HG03575 (cell line): Measurements from ENCODE around the gene ACTN1.

Experiments used
- ATAC-seq: cut with Tn5 transposase; IDR thresholded peaks from one replicate; pipeline ENCODE4 v1.9.1; 2021; ENCODE audit not compliant: unreplicated experiment, insufficient number of reproducible peaks, low FRiP score; ENCODE audit errors: extremely low read depth

The ACTN1 gene

DNA sequence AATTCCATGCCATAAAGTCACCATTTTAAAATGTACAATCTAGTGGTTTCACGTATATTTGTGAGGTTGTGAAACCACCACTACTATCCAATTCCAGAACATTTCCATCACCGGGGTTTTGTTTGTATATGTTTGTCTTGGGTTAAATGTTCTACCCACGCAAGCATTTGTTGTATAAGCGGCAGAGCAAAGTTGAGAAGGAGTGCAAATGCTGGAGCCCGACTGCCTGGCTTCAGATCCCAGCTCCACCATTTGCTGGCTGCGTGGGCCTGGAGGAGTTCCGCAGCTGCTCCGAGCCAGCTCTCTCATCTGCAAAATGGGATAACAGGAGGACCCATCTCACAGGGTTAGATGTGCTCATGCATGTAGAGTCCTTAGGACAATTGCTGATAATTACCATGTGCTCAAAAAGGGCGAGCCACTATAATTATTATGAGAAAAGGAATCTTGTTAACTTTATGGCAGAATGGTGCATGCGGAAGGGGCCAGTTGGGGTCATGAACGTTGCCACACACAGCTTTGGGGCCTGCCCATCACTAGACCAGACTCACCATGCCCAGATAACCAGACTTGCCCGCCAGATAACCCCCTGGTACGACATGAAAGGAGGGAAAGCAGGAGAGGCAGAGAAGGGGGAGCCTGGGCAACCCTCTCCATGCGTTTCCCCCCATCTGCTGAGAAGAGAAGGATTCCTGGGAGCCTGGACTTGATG, 6.4 kb downstream of the ACTN1 start:
- no peak for ATAC-seq

DNA sequence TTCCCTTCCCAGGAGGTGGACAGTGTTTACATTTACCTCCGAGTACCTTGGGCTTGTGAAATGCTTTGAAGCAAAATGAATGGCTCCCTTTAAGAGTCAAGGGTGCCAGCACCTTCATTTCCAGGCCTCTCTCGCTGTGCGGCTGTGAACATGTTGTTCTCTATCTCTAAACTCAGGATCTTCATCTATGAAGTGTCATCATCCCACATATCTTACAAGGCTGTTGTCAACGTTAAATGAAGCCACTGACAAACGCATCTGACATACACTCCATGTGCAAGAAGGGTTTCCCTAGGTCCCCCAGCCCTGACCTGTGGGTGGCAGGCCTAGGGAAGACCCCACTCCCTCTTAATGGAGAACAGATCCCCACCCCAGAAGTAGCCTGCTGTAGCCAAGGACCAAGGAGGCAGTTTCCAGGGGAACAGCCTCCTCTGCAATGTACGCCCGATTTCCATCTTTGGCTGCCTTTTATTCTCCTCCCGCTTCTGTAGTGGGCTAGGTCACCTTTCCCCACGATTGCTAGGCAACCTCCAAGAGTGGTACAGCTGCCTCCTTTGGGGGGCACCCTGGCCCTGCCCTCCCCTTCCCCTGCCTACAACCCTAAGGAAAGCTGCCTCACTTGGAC, 7.6 kb downstream of the ACTN1 start:
- no peak for ATAC-seq

- ATAC-seq: no peak
These were observed 8.4 kb downstream of the ACTN1 start for GRCh38 chr14:68970736-68971135.

GRCh38 chr14:68970038-68970612, 9.0 kb downstream of the ACTN1 start:
- no peak for ATAC-seq

- no peak for ATAC-seq
These were observed 9.6 kb downstream of the ACTN1 start for GRCh38 chr14:68969278-68970033.

DNA sequence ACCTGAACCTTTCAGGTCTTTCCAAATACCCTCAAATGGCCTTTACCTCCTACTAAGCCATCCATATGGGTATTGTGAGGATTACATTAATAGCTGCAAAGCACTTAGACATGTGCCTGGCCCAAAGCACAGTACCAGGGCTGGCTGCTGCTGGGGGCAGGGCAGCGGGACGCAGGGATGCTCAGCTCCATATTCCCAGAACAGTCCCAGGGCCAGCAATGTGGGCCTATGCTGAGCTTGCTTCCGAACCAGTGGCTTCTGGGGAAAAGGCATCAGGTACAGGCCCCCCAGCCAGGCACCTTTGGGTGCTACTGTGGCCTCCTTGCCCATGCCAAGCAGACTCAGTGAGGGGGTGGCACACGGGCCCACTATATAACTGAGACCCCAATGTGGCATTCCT, 10.4 kb downstream of the ACTN1 start:
- ATAC-seq: no peak

DNA sequence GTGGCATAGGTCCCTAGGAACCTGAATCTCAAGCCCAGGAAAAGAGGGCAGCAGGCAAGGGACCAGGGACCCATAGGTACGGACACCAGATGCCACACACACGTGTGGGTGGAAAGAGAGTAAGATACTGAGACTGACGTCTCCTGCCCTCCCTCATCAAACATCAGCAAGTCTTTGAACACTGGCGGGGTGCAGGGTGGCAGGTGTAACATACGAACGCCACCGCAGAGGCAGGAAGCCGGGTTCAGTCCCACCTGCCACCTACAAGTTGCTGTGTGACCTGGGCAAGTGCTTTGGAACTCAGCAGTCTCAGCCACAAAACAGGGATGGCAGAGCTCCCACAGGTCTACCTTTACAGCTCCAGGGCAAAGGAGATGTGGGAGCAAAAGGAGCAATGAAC, 11.1 kb downstream of the ACTN1 start:
- no peak for ATAC-seq

GRCh38 chr14:68967459-68967940, 11.6 kb downstream of the ACTN1 start:
- ATAC-seq: no peak

GRCh38 chr14:68966872-68967301, 12.2 kb downstream of the ACTN1 start:
- no peak for ATAC-seq

DNA sequence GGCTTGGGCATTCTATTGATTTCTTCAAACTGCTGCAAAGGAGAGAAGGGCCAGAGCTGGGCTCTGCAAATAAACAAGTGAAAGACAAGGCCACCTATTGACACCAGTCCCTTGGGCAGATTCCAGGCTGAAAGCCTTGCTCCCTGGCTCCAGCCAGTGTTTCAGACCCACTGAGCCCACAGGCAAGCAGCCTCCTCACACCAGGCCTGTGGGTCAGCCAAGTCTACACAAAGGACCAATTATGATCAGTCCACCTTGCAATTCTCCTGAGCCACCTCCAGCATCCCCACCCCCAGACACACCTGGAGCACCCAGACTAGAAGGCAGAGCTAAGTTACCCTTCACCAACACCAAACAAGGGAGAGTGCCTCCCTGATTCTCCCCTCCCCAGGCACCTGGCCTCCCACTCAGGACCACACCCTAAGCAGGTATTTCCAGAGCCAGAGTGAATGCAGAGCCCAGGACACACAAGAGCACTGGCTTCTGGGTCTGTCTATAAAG, 13.8 kb downstream of the ACTN1 start:
- no peak for ATAC-seq

DNA sequence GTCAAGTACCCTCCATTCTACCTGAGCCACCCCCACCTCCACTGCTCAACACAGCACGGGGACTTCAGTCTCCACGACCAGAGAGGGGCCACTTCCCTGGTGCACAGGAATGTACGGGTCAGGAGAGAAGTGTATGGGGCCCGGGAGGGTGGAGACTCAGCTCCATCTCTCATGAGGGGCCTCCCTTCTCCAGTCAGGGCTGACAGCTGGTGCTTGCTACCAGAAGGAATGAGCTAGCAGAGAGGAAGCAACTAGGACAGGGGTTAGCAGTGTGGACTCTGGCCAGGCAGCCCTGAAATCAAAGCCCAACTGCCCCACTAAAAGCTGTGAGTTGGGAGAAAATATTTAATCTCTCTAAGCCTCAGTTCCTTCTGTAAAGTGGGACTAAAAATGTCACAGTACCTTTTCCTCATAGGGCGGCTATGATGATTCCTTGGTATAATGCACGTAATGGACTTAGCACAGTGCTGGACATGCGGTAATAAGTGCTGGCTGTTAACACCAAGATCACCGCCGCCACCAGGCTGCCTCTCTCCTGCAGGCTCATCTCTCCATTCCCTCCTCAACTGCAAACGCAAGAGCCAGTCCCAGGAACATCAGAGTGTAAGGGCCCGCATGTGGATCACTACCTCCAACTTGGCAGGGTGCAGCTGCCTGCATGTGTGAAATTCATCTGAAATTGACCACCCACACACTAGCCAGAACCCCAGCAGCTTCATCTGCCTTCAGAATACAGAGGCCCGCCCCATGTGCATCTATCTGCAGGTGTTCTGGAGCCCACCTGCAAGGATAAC, 14.6 kb downstream of the ACTN1 start:
- ATAC-seq: no peak

- ATAC-seq: no peak
These were observed 16.4 kb downstream of the ACTN1 start for GRCh38 chr14:68962681-68963080.

DNA sequence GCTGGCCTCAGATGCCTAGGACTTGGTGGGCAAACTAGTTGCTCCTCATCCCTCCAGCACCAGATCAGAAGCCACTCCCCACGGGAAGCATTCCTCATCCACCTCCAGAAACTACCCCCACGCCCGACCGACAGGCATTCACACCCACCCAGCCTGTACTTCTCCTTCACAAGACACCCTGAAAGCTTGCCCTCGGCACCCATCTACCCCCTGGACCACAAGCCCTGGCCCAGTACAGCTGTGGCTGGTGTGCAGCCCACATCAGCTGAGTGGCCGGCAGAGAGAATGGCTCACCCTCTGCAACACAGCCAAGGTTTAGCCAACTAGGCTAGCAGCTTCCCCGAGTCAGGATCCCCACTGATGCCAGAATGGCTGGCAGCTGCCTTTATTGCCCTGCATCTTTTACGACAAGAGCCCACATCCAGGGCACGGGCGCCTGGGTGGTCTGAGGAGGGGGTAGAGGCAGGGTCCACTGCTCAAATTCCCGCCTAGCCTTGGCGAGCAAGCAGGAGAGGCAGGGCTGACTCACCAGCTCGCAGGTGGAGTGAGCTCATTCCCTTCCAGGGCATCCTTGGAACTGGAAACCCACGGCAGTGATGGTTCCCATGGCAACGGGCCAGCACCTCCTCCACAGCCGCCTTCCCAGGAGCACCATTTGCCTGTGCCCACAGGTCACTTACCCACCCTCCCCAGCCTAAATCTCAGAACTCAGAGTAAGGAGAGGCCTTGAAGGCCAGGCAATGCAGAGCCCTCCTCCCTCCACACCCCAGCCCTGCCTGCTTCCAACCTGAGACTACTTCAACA, 17.1 kb downstream of the ACTN1 start:
- no peak for ATAC-seq

DNA sequence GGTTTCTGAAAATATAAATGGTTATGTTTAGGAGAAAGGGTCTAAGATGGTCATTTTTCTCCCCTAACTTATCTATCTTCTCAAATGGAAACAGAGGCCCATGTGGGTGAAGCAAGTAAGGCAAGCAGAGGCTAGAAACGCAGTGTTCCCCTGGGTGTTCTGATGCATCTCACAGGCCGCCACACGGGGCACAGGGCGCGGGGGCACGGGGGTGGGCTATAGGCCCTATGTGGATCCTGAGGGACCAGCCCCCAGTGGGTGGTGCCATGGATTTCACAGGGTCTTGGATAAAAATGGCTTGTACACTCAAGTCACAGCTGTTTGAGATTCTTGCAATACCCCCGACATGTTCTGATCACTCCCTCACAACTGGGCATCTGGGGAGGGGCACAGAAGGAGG, 17.7 kb downstream of the ACTN1 start:
- ATAC-seq: no peak

- no peak for ATAC-seq
These were observed 19.0 kb downstream of the ACTN1 start for GRCh38 chr14:68960123-68960522.

- ATAC-seq: no peak
These were observed 20.1 kb downstream of the ACTN1 start for GRCh38 chr14:68959035-68959434.

GRCh38 chr14:68958553-68958952, 20.5 kb downstream of the ACTN1 start:
- ATAC-seq: no peak

- no peak for ATAC-seq
These were observed 21.3 kb downstream of the ACTN1 start for GRCh38 chr14:68957775-68958174.
